SU-DHL-6 (cell line): ENCODE measurements around the gene RITA1.
A peak's percentile ranks its signal among the peaks of the same experiment; 100 is the strongest.

Experiments
- EZH2phosphoT487 ChIP-seq: fragments of 200-600 bp; sonication (generic), shearing (Covaris generic); conservative IDR thresholded peaks from 2 replicates; pipeline ENCODE4 v1.6.1; 2018; ENCODE audit warnings: mild to moderate bottlenecking, antibody characterized with exemption, low read length, moderate library complexity, mixed read lengths
- TF ChIP-seq, protein P1 (sequence below): fragments of 200-600 bp; sonication (generic); IDR thresholded peaks from one replicate; pipeline ENCODE4 v1.5.1; 2017; ENCODE audit warnings: antibody characterized with exemption, mild to moderate bottlenecking, low read length, moderate library complexity; ENCODE audit not compliant: insufficient read depth, poor library complexity, severe bottlenecking

DNA sequence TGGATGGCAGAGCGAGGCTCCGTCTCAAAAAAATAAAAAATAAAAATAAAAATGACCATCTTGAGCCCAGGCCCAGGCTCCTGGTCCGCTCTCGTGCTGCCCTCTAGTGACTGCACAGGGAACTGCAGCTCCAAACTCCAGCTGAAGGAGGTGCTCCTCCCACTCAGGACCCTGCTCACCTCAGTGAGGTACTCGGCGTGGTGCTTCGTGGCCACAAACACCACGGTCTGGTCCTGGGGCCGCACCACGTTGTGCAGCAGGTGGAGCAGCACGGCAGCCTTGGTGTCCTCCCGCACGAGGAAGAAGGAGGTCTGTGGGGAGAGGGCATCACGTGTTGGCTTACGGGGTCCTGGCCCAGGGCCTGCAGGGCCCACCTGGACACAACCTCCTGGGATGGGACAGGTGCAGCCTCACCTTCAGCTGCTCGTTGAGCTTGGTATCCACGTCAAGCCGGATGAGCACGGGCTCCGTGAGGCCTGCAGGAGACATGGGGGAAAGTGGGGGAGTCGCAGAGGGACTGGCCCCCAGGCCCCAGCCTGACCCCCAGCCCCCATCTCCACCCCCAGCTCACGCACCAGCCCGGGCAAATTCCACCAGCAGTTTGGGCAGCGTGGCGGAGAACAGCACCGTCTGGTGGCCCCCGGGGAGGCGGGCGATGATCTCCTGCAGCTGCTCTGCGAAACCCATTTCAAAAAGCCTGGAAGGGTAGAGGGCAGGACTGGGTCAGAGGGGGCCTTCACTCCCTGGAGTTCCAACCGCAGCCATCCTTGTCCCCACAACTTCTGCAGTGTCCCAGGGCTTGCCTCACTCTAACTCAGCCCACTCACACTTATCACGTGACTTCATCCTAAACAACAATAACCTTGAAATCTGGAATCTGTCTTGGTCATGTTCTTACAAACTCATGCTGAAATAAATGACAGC, 10.8 kb upstream of the RITA1 start:
- no peak for TF ChIP-seq EZH2phosphoT487
- TF ChIP-seq, protein P1, sequence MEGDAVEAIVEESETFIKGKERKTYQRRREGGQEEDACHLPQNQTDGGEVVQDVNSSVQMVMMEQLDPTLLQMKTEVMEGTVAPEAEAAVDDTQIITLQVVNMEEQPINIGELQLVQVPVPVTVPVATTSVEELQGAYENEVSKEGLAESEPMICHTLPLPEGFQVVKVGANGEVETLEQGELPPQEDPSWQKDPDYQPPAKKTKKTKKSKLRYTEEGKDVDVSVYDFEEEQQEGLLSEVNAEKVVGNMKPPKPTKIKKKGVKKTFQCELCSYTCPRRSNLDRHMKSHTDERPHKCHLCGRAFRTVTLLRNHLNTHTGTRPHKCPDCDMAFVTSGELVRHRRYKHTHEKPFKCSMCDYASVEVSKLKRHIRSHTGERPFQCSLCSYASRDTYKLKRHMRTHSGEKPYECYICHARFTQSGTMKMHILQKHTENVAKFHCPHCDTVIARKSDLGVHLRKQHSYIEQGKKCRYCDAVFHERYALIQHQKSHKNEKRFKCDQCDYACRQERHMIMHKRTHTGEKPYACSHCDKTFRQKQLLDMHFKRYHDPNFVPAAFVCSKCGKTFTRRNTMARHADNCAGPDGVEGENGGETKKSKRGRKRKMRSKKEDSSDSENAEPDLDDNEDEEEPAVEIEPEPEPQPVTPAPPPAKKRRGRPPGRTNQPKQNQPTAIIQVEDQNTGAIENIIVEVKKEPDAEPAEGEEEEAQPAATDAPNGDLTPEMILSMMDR = peak; percentile 93
